Prostate gland (tissue), 2 donors: ENCODE results near the gene PSME2. TPM values are rescaled to one million over a fixed set of nuclear protein-coding genes. Genes with fewer than 3 reads are reported as not detected.
A peak's percentile ranks its signal among the peaks of the same experiment; 100 is the strongest.

Source experiments
- DNase-seq: peaks from one replicate; pipeline ENCODE4 v3.0.0-alpha.2; 2019; ENCODE audit warnings: low spot score
- H3K27ac ChIP-seq, 2 donors: fragments of 200-600 bp; sonication (generic); 2 replicates each; pipeline ENCODE4 v1.5.1; 2017 to 2019
- H3K27me3 ChIP-seq: fragments of 200-600 bp; sonication (generic); replicated peaks from 2 replicates; pipeline ENCODE4 v1.5.1; 2019; ENCODE audit not compliant: insufficient read depth
- H3K36me3 ChIP-seq, 2 donors: fragments of 200-600 bp; sonication (generic); 1 replicate in 1 of 2; 2 replicates in 1 of 2; pipeline versions ENCODE4 v1.5.1 to v1.8.1; 2017 to 2019
- H3K4me1 ChIP-seq: fragments of 200-600 bp; sonication (generic); replicated peaks from 2 replicates; pipeline ENCODE4 v1.5.1; 2019
- H3K4me3 ChIP-seq, 2 donors: fragments of 200-600 bp; sonication (generic); 2 replicates each; pipeline ENCODE4 v1.5.1; 2017 to 2019
- H3K9me3 ChIP-seq: fragments of 200-600 bp; sonication (generic); 2 replicates; pipeline ENCODE4 v1.5.1; 2017
- CTCF ChIP-seq, 4 experiments: fragments of 200-600 bp in 2 of 4; fragments of 450-650 bp in 2 of 4; sonication (generic) in 2 of 4; IDR thresholded peaks; 1 replicate in 3 of 4; 2 replicates in 1 of 4; pipeline ENCODE4 v1.5.1; 2016 to 2019; ENCODE audit warnings: antibody characterized with exemption in 4 of 4, mild to moderate bottlenecking in 2 of 4, moderate library complexity in 2 of 4
- POLR2A ChIP-seq: fragments of 450-650 bp; IDR thresholded peaks from one replicate; pipeline ENCODE4 v1.6.1; 2016; ENCODE audit warnings: antibody characterized with exemption, mild to moderate bottlenecking
- POLR2AphosphoS5 ChIP-seq: sonication (generic); formaldehyde crosslinking; IDR thresholded peaks from one replicate; pipeline ENCODE4 v1.6.1; 2017; ENCODE audit warnings: antibody characterized with exemption
- WGBS: methylation state at CpG from one replicate; pipeline ENCODE4 v1.1.5; 2018; 5-methylcytosine and 5-hydroxymethylcytosine counted together
- intact Hi-C: fragments of 100-400 bp; cut with DNase I; formaldehyde crosslinking; loops from one replicate; pipeline ENCODE4 v1.14.2; 2022
- microRNA-seq: library from miRNA; unstranded; fragments of <30 nt; microRNA quantifications from one replicate; pipeline ENCODE4, GENCODE V29; 2016
- small RNA-seq, 2 donors: library from RNA; depleted of rRNA; stranded (forward); fragments of <200 nt; gene quantifications; one replicate each; pipeline ENCODE3, GENCODE V24; 2016
- total RNA-seq, 2 donors: library from RNA; depleted of rRNA; stranded (reverse); fragments of >200 nt; gene quantifications; one replicate each; pipeline ENCODE4 v1.1.0, GENCODE V29; 2016

PSME2 gene
- total RNA-seq, 2 donors from 2014 or later: 34.5 to 89.3 TPM

- DNase-seq: no peak
- no peaks in the 10 kb centered on the region for H3K36me3 ChIP-seq
- 14% methylated on average over 14 of the region's 14 CpGs for WGBS
- intact Hi-C loops: loop anchor here (2.0 to 5.0 kb wide), 3 partner anchors 20 to 1593 kb away; partner anchors contain the start of genes DCAF11 and NRL
- H3K27ac ChIP-seq: peak overlapping the region; percentile 93 to 98
- no peaks in the 10 kb centered on the region for H3K27me3 ChIP-seq
- H3K4me1 ChIP-seq: no peaks in the 10 kb centered on the region
- no peaks in the 10 kb centered on the region for H3K9me3 ChIP-seq
- H3K4me3 ChIP-seq: peak overlapping the region; percentile 66 to 93
- TF ChIP-seq CTCF (IDR thresholded peaks at IDR 0.05) (no peak), POLR2AphosphoS5 (no peak), POLR2A (no peak)
These were observed 51.6 kb downstream of the PSME2 start for GRCh38 chr14:24094841-24095270.

GRCh38 chr14:24093901-24094840 lies 52.2 kb downstream of the PSME2 start, which contains the start of gene PCK2:
Gene PCK2 (plus strand): TSS chr14:24094311. CDS start chr14:24094406, 95 bp downstream.
- intact Hi-C loops: loop anchor here (2.0 to 5.0 kb wide), 3 partner anchors 21 to 1592 kb away; partner anchors contain the start of genes DCAF11 and NRL
- no peaks in the 10 kb centered on the region for H3K9me3 ChIP-seq
- no peaks in the 10 kb centered on the region for H3K36me3 ChIP-seq
- WGBS: under 1% methylated on average over 67 of the region's 68 CpGs
- no peaks in the 10 kb centered on the region for H3K4me1 ChIP-seq
- H3K27me3 ChIP-seq: no peaks in the 10 kb centered on the region
- peak; percentile 89 for DNase-seq
- peak within 1 kb of the TSS; percentile 93 to 98 for H3K27ac ChIP-seq
- peak within 1 kb of the TSS; percentile 66 to 93 for H3K4me3 ChIP-seq
- TF ChIP-seq POLR2A: no peak
- TF ChIP-seq POLR2AphosphoS5: peak; percentile 54
- peak in 2 of 4 experiments; percentile 23 to 35 for TF ChIP-seq CTCF (IDR thresholded peaks at IDR 0.05)

Small RNAs within 50 kb of the gene (microRNA-seq; reads per million reads assigned to microRNA genes)
- gene MIR7703: not detected

Small RNAs within 50 kb of the gene (small RNA-seq; reads per million reads assigned to genes)
- gene AL136295.4 (0 reads per million in 2 donors), gene IPO4 (0 reads per million in 2 donors), gene IRF9 (0 reads per million in 2 donors), gene RNA5SP383 (0.60 to 1.0 reads per million in 2 donors)

Other genes starting within 250 kb of the PSME2 start
- gene DHRS4, start 192.8 kb downstream of the PSME2 start, total RNA-seq: 10 to 100 TPM; 37.0 to 40.6 TPM
- 10 to 100 TPM; 13.1 to 17.9 TPM for gene DHRS4L2, start 157.7 kb downstream of the PSME2 start, total RNA-seq
- 1 to 10 TPM in 1 of 2 donors, under 1 TPM in 1; 0.59 to 3.9 TPM for gene CARMIL3, start 94.6 kb downstream of the PSME2 start, total RNA-seq
- 1 to 10 TPM; 1.8 to 8.8 TPM for gene CPNE6, start 75.0 kb downstream of the PSME2 start, total RNA-seq
- gene PCK2, start 52.3 kb downstream of the PSME2 start, total RNA-seq: 10 to 100 TPM; 15.4 to 21.8 TPM
- gene DCAF11, start 31.8 kb downstream of the PSME2 start, total RNA-seq: 100 to 1,000 TPM; 111 to 115 TPM
- gene NRL, start 31.7 kb downstream of the PSME2 start, total RNA-seq: 1 to 10 TPM; 4.3 to 4.7 TPM
- gene FITM1, start 16.0 kb downstream of the PSME2 start, total RNA-seq: 1 to 10 TPM in 1 of 2 donors, not detected in 1; 2.0 TPM
- gene PSME1, start 10.4 kb downstream of the PSME2 start, total RNA-seq: 100 to 1,000 TPM in 1 of 2 donors, 10 to 100 TPM in 1; 85.4 to 213 TPM
- 10 to 100 TPM; 13.1 to 13.6 TPM for gene EMC9, start 5.0 kb downstream of the PSME2 start, total RNA-seq
- 10 to 100 TPM; 73.8 to 76.9 TPM for gene RNF31, start 888 bp upstream of the PSME2 start, total RNA-seq
- gene IRF9, start 14.7 kb upstream of the PSME2 start, total RNA-seq: 10 to 100 TPM; 61.5 to 82.9 TPM
- 10 to 100 TPM in 1 of 2 donors, 1 to 10 TPM in 1; 5.6 to 25.4 TPM for gene REC8, start 25.5 kb upstream of the PSME2 start, total RNA-seq
- gene IPO4, start 42.2 kb upstream of the PSME2 start, total RNA-seq: 10 to 100 TPM; 42.6 to 44.5 TPM
- 100 to 1,000 TPM in 1 of 2 donors, 10 to 100 TPM in 1; 68.9 to 113 TPM for gene TM9SF1, start 48.8 kb upstream of the PSME2 start, total RNA-seq
- 1 to 10 TPM in 1 of 2 donors, not detected in 1; 1.2 TPM for gene TSSK4, start 59.1 kb upstream of the PSME2 start, total RNA-seq
- gene CHMP4A, start 66.9 kb upstream of the PSME2 start, total RNA-seq: 10 to 100 TPM; 61.5 to 66.8 TPM
- gene MDP1, start 69.5 kb upstream of the PSME2 start, total RNA-seq: 10 to 100 TPM; 19.1 to 25.5 TPM
- gene NEDD8, start 85.8 kb upstream of the PSME2 start, total RNA-seq: 100 to 1,000 TPM; 114 to 185 TPM
- 100 to 1,000 TPM in 1 of 2 donors, 10 to 100 TPM in 1; 54.5 to 106 TPM for gene GMPR2, start 86.3 kb upstream of the PSME2 start, total RNA-seq
- gene TINF2, start 96.0 kb upstream of the PSME2 start, total RNA-seq: 10 to 100 TPM; 65.5 to 66.8 TPM
- gene TGM1, start 116.6 kb upstream of the PSME2 start, total RNA-seq: 10 to 100 TPM in 1 of 2 donors, 1 to 10 TPM in 1; 6.6 to 11.4 TPM
- gene RABGGTA, start 125.0 kb upstream of the PSME2 start, total RNA-seq: 10 to 100 TPM; 45.5 to 63.5 TPM
- 10 to 100 TPM; 16.9 to 74.0 TPM for gene DHRS1, start 153.2 kb upstream of the PSME2 start, total RNA-seq
- 10 to 100 TPM; 21.2 to 22.9 TPM for gene NOP9, start 153.2 kb upstream of the PSME2 start, total RNA-seq
- 10 to 100 TPM in 1 of 2 donors, 1 to 10 TPM in 1; 9.1 to 17.8 TPM for gene CIDEB, start 161.4 kb upstream of the PSME2 start, total RNA-seq
- 10 to 100 TPM; 19.5 to 27.3 TPM for gene LTB4R2, start 163.5 kb upstream of the PSME2 start, total RNA-seq
- 10 to 100 TPM; 11.8 to 14.2 TPM for gene LTB4R, start 164.9 kb upstream of the PSME2 start, total RNA-seq
- 10 to 100 TPM; 19.4 to 28.7 TPM for gene ADCY4, start 188.5 kb upstream of the PSME2 start, total RNA-seq
- 1 to 10 TPM; 1.9 to 7.6 TPM for gene RIPK3, start 193.4 kb upstream of the PSME2 start, total RNA-seq
- gene NFATC4, start 221.6 kb upstream of the PSME2 start, total RNA-seq: 10 to 100 TPM in 1 of 2 donors, 1 to 10 TPM in 1; 6.3 to 41.1 TPM